Upper lobe of left lung (tissue), 6 donors: ENCODE results near the gene CTSL. TPM values are rescaled to one million over a fixed set of nuclear protein-coding genes. Genes with fewer than 3 reads are reported as not detected.

Experiments
- ATAC-seq, 2 donors: fragments of 200-7000 bp; cut with Tn5 transposase; one replicate each; pipeline ENCODE4 v1.9.1; 2022; ENCODE audit warnings: mild to moderate bottlenecking in 2 of 2, moderate library complexity in 2 of 2; ENCODE audit not compliant: low FRiP score in 2 of 2
- DNase-seq, 2 donors: peaks; one replicate each; pipeline ENCODE4 v3.0.0-alpha.2; 2019 to 2020
- H3K27ac ChIP-seq, 4 donors: fragments of 200-600 bp; sonication (generic); one replicate each; pipeline ENCODE4 v1.5.1; 2016 to 2019
- H3K27me3 ChIP-seq, 4 donors: fragments of 200-600 bp; sonication (generic); one replicate each; pipeline ENCODE4 v1.5.1; 2017 to 2019
- H3K36me3 ChIP-seq, 4 donors: fragments of 200-600 bp; sonication (generic); one replicate each; pipeline ENCODE4 v1.5.1; 2016 to 2019
- H3K4me1 ChIP-seq, 4 donors: fragments of 200-600 bp; sonication (generic); one replicate each; pipeline ENCODE4 v1.5.1; 2018 to 2019
- H3K4me3 ChIP-seq, 4 donors: fragments of 200-600 bp; sonication (generic); one replicate each; pipeline ENCODE4 v1.5.1; 2017 to 2019; ENCODE audit warnings: mild to moderate bottlenecking in 2 of 4, moderate library complexity in 1 of 4
- H3K9me3 ChIP-seq, 4 donors: fragments of 200-600 bp; sonication (generic); one replicate each; pipeline ENCODE4 v1.5.1; 2018 to 2019
- CTCF ChIP-seq, 6 experiments: fragments of 450-650 bp in 4 of 6; fragments of 200-600 bp in 2 of 6; sonication (generic) in 2 of 6; IDR thresholded peaks; one replicate each; pipeline ENCODE4 v1.5.1; 2016 to 2019; ENCODE audit warnings: antibody characterized with exemption in 6 of 6
- EP300 ChIP-seq, 4 donors: sonication (generic); formaldehyde crosslinking; IDR thresholded peaks; one replicate each; pipeline ENCODE4 v1.5.1; 2017; ENCODE audit warnings: antibody characterized with exemption in 4 of 4, control low read depth in 2 of 4
- POLR2A ChIP-seq, 4 donors: fragments of 450-650 bp; IDR thresholded peaks; one replicate each; pipeline ENCODE4 v1.5.1; 2016 to 2017; ENCODE audit warnings: antibody characterized with exemption in 4 of 4, mild to moderate bottlenecking in 2 of 4
- POLR2AphosphoS5 ChIP-seq, 2 donors: sonication (generic); formaldehyde crosslinking; IDR thresholded peaks; one replicate each; pipeline ENCODE4 v1.5.1; 2017; ENCODE audit warnings: antibody characterized with exemption in 2 of 2
- WGBS, 2 donors: methylation state at CpG; one replicate each; pipeline ENCODE4 v1.1.5; 2017 to 2018; 5-methylcytosine and 5-hydroxymethylcytosine counted together
- total RNA-seq, 6 donors: library from RNA; depleted of rRNA in 4 of 6; stranded (reverse); fragments of >200 nt in 4 of 6; gene quantifications; one replicate each; pipeline versions ENCODE4 v1.1.0 to v1.2.1, GENCODE V29; 2016 to 2021
- donor health status: DM: no; HTN: no; CAD: no; lungs with moderate emphysema.
- donor health status: DM: no; HTN: yes; CAD: no; lungs with severe emphysema.

CTSL gene
- total RNA-seq, 6 donors from 2014 or later, result 71.4 to 198 (median 144) TPM

DNA sequence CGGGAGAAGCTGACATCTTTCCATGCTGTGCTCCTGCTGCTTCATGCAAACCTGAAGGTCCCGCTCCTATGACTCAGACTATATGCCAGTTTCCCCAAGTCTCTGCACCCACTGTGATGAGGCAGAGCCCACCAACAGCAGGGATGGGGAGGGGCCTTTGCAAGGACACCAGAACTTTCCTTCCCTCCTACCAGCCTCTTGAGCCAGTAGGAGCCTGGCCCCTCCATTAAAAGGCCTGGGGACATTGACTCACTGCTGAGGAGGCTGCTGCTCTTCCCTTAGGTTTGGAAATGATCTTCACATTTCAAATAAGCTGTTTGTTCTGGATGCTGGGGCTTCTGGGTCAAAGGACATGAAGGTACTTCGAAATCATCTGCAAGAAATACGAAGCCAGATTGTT, 26.1 kb upstream of the CTSL start:
- no peak for ATAC-seq
- peaks cover 0 to 6% (median 0%) of the 10 kb centered on the region in 4 donors for H3K4me1 ChIP-seq
- peaks cover 10 to 63% (median 21%) of the 10 kb centered on the region in 4 donors for H3K36me3 ChIP-seq
- DNase-seq, result no peak
- H3K27me3 ChIP-seq, result no peaks in the 10 kb centered on the region
- no peaks in the 10 kb centered on the region for H3K9me3 ChIP-seq
- WGBS, 2 donors, result 91 to 92% methylated on average over 4 of the region's 4 CpGs
- TF ChIP-seq EP300 (IDR thresholded peaks at IDR 0.05), result no peak
- no peak for TF ChIP-seq CTCF (IDR thresholded peaks at IDR 0.05)
- TF ChIP-seq POLR2AphosphoS5 (IDR thresholded peaks at IDR 0.05), result no peak
- TF ChIP-seq POLR2A (IDR thresholded peaks at IDR 0.05), result no peak
- no peak overlapping the region for H3K4me3 ChIP-seq
- no peak overlapping the region for H3K27ac ChIP-seq

DNA sequence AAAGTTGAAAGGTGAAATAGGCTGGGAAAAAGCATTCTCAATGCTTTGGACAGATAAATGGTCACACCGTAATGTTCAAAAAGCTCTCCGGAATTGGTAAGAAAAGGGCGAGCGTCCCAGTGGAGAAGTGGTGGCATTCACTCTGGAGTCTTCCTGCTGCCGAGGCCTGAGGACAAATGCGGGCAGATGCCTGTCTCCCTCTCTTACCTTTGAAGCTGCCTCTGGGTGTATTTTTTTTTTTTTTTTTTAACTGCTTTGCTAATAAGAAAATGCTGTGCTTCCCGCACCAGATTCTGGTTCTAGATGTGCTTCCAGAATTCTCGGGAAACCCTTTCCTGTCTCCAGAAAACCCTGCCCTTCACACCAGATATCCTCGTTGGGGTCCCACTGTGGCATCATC, 24.4 kb upstream of the CTSL start:
- Histone ChIP-seq H3K27ac (no peak overlapping the region), H3K27me3 (no peaks in the 10 kb centered on the region), H3K36me3 (peaks cover 12 to 63% (median 26%) of the 10 kb centered on the region in 4 donors), H3K9me3 (no peaks in the 10 kb centered on the region), H3K4me1 (peaks cover 0 to 6% (median 0%) of the 10 kb centered on the region in 4 donors), H3K4me3 (no peak overlapping the region)
- ATAC-seq (no peak), DNase-seq (no peak)
- TF ChIP-seq EP300 (IDR thresholded peaks at IDR 0.05), result no peak
- TF ChIP-seq POLR2AphosphoS5 (IDR thresholded peaks at IDR 0.05), result no peak
- TF ChIP-seq POLR2A (IDR thresholded peaks at IDR 0.05), result no peak
- no peak for TF ChIP-seq CTCF (IDR thresholded peaks at IDR 0.05)
- 94% methylated on average over 9 of the region's 9 CpGs for WGBS, 2 donors

- H3K9me3 ChIP-seq, result no peaks in the 10 kb centered on the region
- DNase-seq, result no peak
- 84 to 89% methylated on average over 6 of the region's 6 CpGs for WGBS, 2 donors
Measured at GRCh38 chr9:87701931-87702421, 23.9 kb upstream of the CTSL start.

GRCh38 chr9:87702921-87703320, 23.0 kb upstream of the CTSL start:
- Histone ChIP-seq H3K27ac (no peak overlapping the region), H3K27me3 (no peaks in the 10 kb centered on the region), H3K4me1 (peaks cover 0 to 4% (median 0%) of the 10 kb centered on the region in 4 donors), H3K9me3 (no peaks in the 10 kb centered on the region), H3K36me3 (peaks cover 8 to 61% (median 28%) of the 10 kb centered on the region in 4 donors), H3K4me3 (no peak overlapping the region)
- TF ChIP-seq POLR2AphosphoS5 (IDR thresholded peaks at IDR 0.05) (no peak), CTCF (IDR thresholded peaks at IDR 0.05) (no peak), POLR2A (IDR thresholded peaks at IDR 0.05) (no peak), EP300 (IDR thresholded peaks at IDR 0.05) (no peak)
- no peak for ATAC-seq
- no peak for DNase-seq
- 90 to 93% methylated on average over 3 to 9 of the region's 9 CpGs for WGBS, 2 donors

More at GRCh38 chr9:87701931-87702421, 23.9 kb upstream of the CTSL start:
- Histone ChIP-seq H3K27me3 (no peaks in the 10 kb centered on the region), H3K27ac (no peak overlapping the region), H3K36me3 (peaks cover 12 to 65% (median 30%) of the 10 kb centered on the region in 4 donors), H3K4me1 (peaks cover 0 to 6% (median 0%) of the 10 kb centered on the region in 4 donors), H3K4me3 (no peak overlapping the region)
- no peak for TF ChIP-seq POLR2AphosphoS5 (IDR thresholded peaks at IDR 0.05)
- TF ChIP-seq POLR2A (IDR thresholded peaks at IDR 0.05), result no peak
- no peak for TF ChIP-seq EP300 (IDR thresholded peaks at IDR 0.05)
- TF ChIP-seq CTCF (IDR thresholded peaks at IDR 0.05), result no peak
- no peak for ATAC-seq

- no peak overlapping the region for H3K27ac ChIP-seq
- H3K36me3 ChIP-seq, result peaks cover 8 to 56% (median 28%) of the 10 kb centered on the region in 4 donors
- no peak for DNase-seq
- ATAC-seq, result no peak
- H3K9me3 ChIP-seq, result no peaks in the 10 kb centered on the region
- H3K27me3 ChIP-seq, result no peaks in the 10 kb centered on the region
- H3K4me1 ChIP-seq, result no peaks in the 10 kb centered on the region
- TF ChIP-seq EP300 (IDR thresholded peaks at IDR 0.05), result no peak
- no peak for TF ChIP-seq POLR2AphosphoS5 (IDR thresholded peaks at IDR 0.05)
- no peak for TF ChIP-seq CTCF (IDR thresholded peaks at IDR 0.05)
- no peak for TF ChIP-seq POLR2A (IDR thresholded peaks at IDR 0.05)
- 89 to 97% methylated on average over 7 of the region's 7 CpGs for WGBS, 2 donors
- H3K4me3 ChIP-seq, result no peak overlapping the region
Measured at GRCh38 chr9:87703636-87704276, 22.2 kb upstream of the CTSL start.
